Uterus (tissue), 2 donors: Measurements from ENCODE around the gene XNDC1N.

Experiments
- POLR2A ChIP-seq, 2 donors: fragments of 450-650 bp; IDR thresholded peaks; one replicate each; pipeline ENCODE4 v1.6.1; 2016; ENCODE audit warnings: antibody characterized with exemption in 2 of 2, mild to moderate bottlenecking in 1 of 2, moderate library complexity in 1 of 2
- TF ChIP-seq, protein P1 (sequence below), 4 experiments: fragments of 200-600 bp in 2 of 4; fragments of 450-650 bp in 2 of 4; sonication (generic) in 2 of 4; IDR thresholded peaks; one replicate each; pipeline ENCODE4 v1.5.1; 2016 to 2019; ENCODE audit warnings: antibody characterized with exemption in 4 of 4, mild to moderate bottlenecking in 2 of 4, moderate library complexity in 1 of 4

DNA sequence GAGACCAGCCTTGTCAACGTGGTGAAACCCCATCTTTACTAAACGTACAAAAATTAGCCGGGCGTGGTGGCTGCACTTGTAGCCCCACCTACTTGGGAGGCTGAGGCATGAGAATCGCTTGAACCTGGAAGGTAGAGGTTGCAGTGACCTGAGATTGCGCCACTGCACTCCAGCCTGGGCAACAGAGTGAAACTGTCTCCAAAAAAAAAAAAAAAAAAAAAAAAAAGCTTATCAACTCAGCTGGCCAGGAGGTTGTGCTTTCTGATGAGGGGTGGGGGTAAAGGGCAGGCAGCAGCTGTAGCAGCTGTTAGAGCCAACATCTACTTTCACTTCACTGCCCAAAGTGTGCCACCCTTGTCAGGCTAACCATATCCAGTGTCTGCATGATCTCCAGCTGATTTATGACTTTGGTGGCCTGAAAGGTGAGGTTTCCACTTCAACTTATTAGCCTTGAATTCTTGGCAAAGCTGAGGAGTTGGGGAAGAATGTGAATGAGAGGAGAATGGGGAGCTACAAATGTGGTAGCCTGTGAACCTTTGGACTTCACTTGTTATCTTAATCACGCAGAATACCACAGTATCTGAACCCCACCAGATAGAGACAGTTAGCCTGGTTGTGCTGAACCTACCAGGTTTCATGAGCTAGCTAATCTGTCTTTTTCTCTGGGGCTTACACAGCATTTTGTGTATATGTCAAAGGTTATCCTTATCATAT, 20.1 kb upstream of the XNDC1N start:
- TF ChIP-seq POLR2A (IDR thresholded peaks at IDR 0.05): no peak
- TF ChIP-seq, protein P1, sequence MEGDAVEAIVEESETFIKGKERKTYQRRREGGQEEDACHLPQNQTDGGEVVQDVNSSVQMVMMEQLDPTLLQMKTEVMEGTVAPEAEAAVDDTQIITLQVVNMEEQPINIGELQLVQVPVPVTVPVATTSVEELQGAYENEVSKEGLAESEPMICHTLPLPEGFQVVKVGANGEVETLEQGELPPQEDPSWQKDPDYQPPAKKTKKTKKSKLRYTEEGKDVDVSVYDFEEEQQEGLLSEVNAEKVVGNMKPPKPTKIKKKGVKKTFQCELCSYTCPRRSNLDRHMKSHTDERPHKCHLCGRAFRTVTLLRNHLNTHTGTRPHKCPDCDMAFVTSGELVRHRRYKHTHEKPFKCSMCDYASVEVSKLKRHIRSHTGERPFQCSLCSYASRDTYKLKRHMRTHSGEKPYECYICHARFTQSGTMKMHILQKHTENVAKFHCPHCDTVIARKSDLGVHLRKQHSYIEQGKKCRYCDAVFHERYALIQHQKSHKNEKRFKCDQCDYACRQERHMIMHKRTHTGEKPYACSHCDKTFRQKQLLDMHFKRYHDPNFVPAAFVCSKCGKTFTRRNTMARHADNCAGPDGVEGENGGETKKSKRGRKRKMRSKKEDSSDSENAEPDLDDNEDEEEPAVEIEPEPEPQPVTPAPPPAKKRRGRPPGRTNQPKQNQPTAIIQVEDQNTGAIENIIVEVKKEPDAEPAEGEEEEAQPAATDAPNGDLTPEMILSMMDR (IDR thresholded peaks at IDR 0.05): no peak
